ENCODE data around the gene EHHADH. TPM values are rescaled to one million over a fixed set of nuclear protein-coding genes. Genes with fewer than 3 reads are reported as not detected.
"Not testable (repeated sequence)": the region's sequence is repeated elsewhere in the genome, so short reads cannot be mapped to it uniquely, and the experiment has no call there.

The EHHADH gene
- total RNA-seq, 1 experiment from 2014 or later, result 20.1 TPM

GRCh38 chr3:185263423-185263822 is 9.6 kb upstream of the EHHADH start:
- Mint-ChIP-seq H3K27ac (ENCODE audit: unreplicated experiment) (no peak overlapping the region), H3K36me3 (ENCODE audit: insufficient read depth, unreplicated experiment) (no peaks in the 10 kb centered on the region), H3K9me3 (ENCODE audit: low read depth, unreplicated experiment) (peaks cover under 1% of the 10 kb centered on the region), H3K27me3 (ENCODE audit: unreplicated experiment) (no peaks in the 10 kb centered on the region), H3K4me1 (ENCODE audit: low read depth, unreplicated experiment) (peaks cover 10% of the 10 kb centered on the region), H3K4me3 (ENCODE audit: low read depth, unreplicated experiment) (no peak overlapping the region)
- DNase-seq, result no peak
- BruUV-seq (replicated peaks), result no TSS peak
- intact Hi-C loops (cut with micrococcal nuclease; ENCODE audit: unreplicated experiment), result no loop called here
- TF ChIP-seq CTCF (IDR thresholded peaks at IDR 0.05; ENCODE audit: unreplicated experiment), result no peak
- CTCF ChIA-PET, result no interaction called here

- DNase-seq, result no peak
- Mint-ChIP-seq H3K27ac (ENCODE audit: unreplicated experiment) (no peak overlapping the region), H3K27me3 (ENCODE audit: unreplicated experiment) (no peaks in the 10 kb centered on the region), H3K4me1 (ENCODE audit: low read depth, unreplicated experiment) (peaks cover 10% of the 10 kb centered on the region), H3K4me3 (ENCODE audit: low read depth, unreplicated experiment) (no peak overlapping the region), H3K36me3 (ENCODE audit: insufficient read depth, unreplicated experiment) (peaks cover 18% of the 10 kb centered on the region), H3K9me3 (ENCODE audit: low read depth, unreplicated experiment) (peaks cover 5% of the 10 kb centered on the region)
- BruUV-seq (replicated peaks), result no TSS peak
- intact Hi-C loops (cut with micrococcal nuclease; ENCODE audit: unreplicated experiment), result no loop called here
- TF ChIP-seq CTCF (IDR thresholded peaks at IDR 0.05; ENCODE audit: unreplicated experiment), result no peak
- CTCF ChIA-PET, result no interaction called here
Observed at GRCh38 chr3:185257334-185257733, 3.5 kb upstream of the EHHADH start.

- no peak overlapping the region for H3K27ac Mint-ChIP-seq (ENCODE audit: unreplicated experiment)
- H3K27me3 Mint-ChIP-seq (ENCODE audit: unreplicated experiment), result no peaks in the 10 kb centered on the region
- BruUV-seq (replicated peaks), result no TSS peak
- peak overlapping the region; percentile 66 for H3K4me3 Mint-ChIP-seq (ENCODE audit: low read depth, unreplicated experiment)
- TF ChIP-seq CTCF (IDR thresholded peaks at IDR 0.05; ENCODE audit: unreplicated experiment), result no peak
- H3K4me1 Mint-ChIP-seq (ENCODE audit: low read depth, unreplicated experiment), result peaks cover 31% of the 10 kb centered on the region
- no peak for DNase-seq
- peaks cover 5% of the 10 kb centered on the region for H3K9me3 Mint-ChIP-seq (ENCODE audit: low read depth, unreplicated experiment)
- intact Hi-C loops (cut with micrococcal nuclease; ENCODE audit: unreplicated experiment), result no loop called here
- peaks cover 18% of the 10 kb centered on the region for H3K36me3 Mint-ChIP-seq (ENCODE audit: insufficient read depth, unreplicated experiment)
- CTCF ChIA-PET, result no interaction called here
Observed at GRCh38 chr3:185254799-185255198, 950 bp upstream of the EHHADH start.

- intact Hi-C loops (cut with micrococcal nuclease; ENCODE audit: unreplicated experiment); CTCF ChIA-PET; H3K27ac Mint-ChIP-seq (ENCODE audit: unreplicated experiment); BruUV-seq (replicated peaks); DNase-seq; H3K27me3 Mint-ChIP-seq (ENCODE audit: unreplicated experiment); H3K9me3 Mint-ChIP-seq (ENCODE audit: low read depth, unreplicated experiment): not testable (repeated sequence)
- Mint-ChIP-seq H3K4me1 (ENCODE audit: low read depth, unreplicated experiment) (peaks cover 36% of the 10 kb centered on the region), H3K36me3 (ENCODE audit: insufficient read depth, unreplicated experiment) (peaks cover 18% of the 10 kb centered on the region), H3K4me3 (ENCODE audit: low read depth, unreplicated experiment) (peak overlapping the region; percentile 66)
Observed at GRCh38 chr3:185253133-185253532, 716 bp downstream of the EHHADH start.

- no peak overlapping the region for H3K4me3 Mint-ChIP-seq (ENCODE audit: low read depth, unreplicated experiment)
Observed at GRCh38 chr3:185251272-185251671, 2.6 kb downstream of the EHHADH start.

More at GRCh38 chr3:185251272-185251671, 2.6 kb downstream of the EHHADH start:
- H3K27me3 Mint-ChIP-seq (ENCODE audit: unreplicated experiment), result no peaks in the 10 kb centered on the region
- TF ChIP-seq CTCF (IDR thresholded peaks at IDR 0.05; ENCODE audit: unreplicated experiment), result no peak
- peaks cover 36% of the 10 kb centered on the region for H3K4me1 Mint-ChIP-seq (ENCODE audit: low read depth, unreplicated experiment)
- CTCF ChIA-PET, result interaction anchor here (0.7 kb wide), 1 partner anchor 261 kb away, joined by 3 read pairs; no protein-coding TSS in a partner anchor
- no peak for DNase-seq
- peaks cover 20% of the 10 kb centered on the region for H3K36me3 Mint-ChIP-seq (ENCODE audit: insufficient read depth, unreplicated experiment)
- H3K9me3 Mint-ChIP-seq (ENCODE audit: low read depth, unreplicated experiment), result no peaks in the 10 kb centered on the region
- BruUV-seq (replicated peaks), result no TSS peak
- intact Hi-C loops (cut with micrococcal nuclease; ENCODE audit: unreplicated experiment), result no loop called here
- no peak overlapping the region for H3K27ac Mint-ChIP-seq (ENCODE audit: unreplicated experiment)

Measured in Calu3 (cell line).